SU-DHL-6 (cell line): ENCODE measurements around the gene GSE1.

Experiments
- H2AFZ ChIP-seq: fragments of 200-600 bp; sonication (generic); 2 replicates; pipeline ENCODE4 v1.6.1; 2014; ENCODE audit warnings: low read depth, mild to moderate bottlenecking, moderate library complexity, mixed read lengths, antibody characterized with exemption, low read length; ENCODE audit not compliant: severe bottlenecking
- H3F3A ChIP-seq: fragments of 200-600 bp; shearing (Covaris generic); 2 replicates; pipeline ENCODE4 v1.6.0; 2016; ENCODE audit warnings: antibody characterized with exemption, mild to moderate bottlenecking; ENCODE audit not compliant: insufficient read depth
- H3K27ac ChIP-seq: fragments of 200-600 bp; sonication (generic); 2 replicates; pipeline ENCODE4 v1.5.1; 2016; ENCODE audit warnings: low read depth, mild to moderate bottlenecking, low read length, moderate library complexity, mixed read lengths
- H3K27me3 ChIP-seq: fragments of 200-600 bp; sonication (generic), shearing (Covaris generic); 2 replicates; pipeline ENCODE4 v1.6.0; 2014; ENCODE audit warnings: mild to moderate bottlenecking, low read length
- H3K36me3 ChIP-seq: fragments of 200-600 bp; sonication (generic); 2 replicates; pipeline ENCODE4 v1.6.1; 2014; ENCODE audit warnings: mild to moderate bottlenecking, low read length, mixed read lengths
- H3K4me2 ChIP-seq: fragments of 300-600, 200-600 bp; shearing (Covaris generic), sonication (generic); 2 replicates; pipeline ENCODE4 v1.6.0; 2014; ENCODE audit warnings: low read length, low read depth, mild to moderate bottlenecking; ENCODE audit not compliant: poor library complexity, severe bottlenecking
- H3K4me3 ChIP-seq: fragments of 200-600 bp; sonication (generic); 2 replicates; pipeline ENCODE4 v1.5.1; 2014; ENCODE audit warnings: antibody characterized with exemption, low read length, mild to moderate bottlenecking, mixed read lengths; ENCODE audit not compliant: insufficient read depth, poor library complexity, severe bottlenecking
- H3K79me2 ChIP-seq: fragments of 200-600 bp; sonication (generic); 2 replicates; pipeline ENCODE4 v1.6.1; 2014; ENCODE audit warnings: mild to moderate bottlenecking, low read length, moderate library complexity; ENCODE audit not compliant: insufficient read depth
- H3K9ac ChIP-seq: fragments of 200-600 bp; sonication (generic); 2 replicates; pipeline ENCODE4 v1.7.0; 2014; ENCODE audit warnings: mild to moderate bottlenecking, low read length
- H3K9me2 ChIP-seq: fragments of 200-600 bp; sonication (generic); replicated peaks from 2 replicates; pipeline ENCODE4 v1.6.1; 2014; ENCODE audit warnings: low read length; ENCODE audit not compliant: insufficient read depth
- H3K9me3 ChIP-seq: fragments of 200-600 bp; sonication (generic); 2 replicates; pipeline ENCODE4 v1.6.1; 2014; ENCODE audit warnings: low read length, mixed read lengths; ENCODE audit not compliant: insufficient read depth
- H4K20me1 ChIP-seq: fragments of 200-600 bp; sonication (generic); 2 replicates; pipeline ENCODE4 v1.6.1; 2014; ENCODE audit warnings: low read depth, mild to moderate bottlenecking, antibody characterized with exemption, low read length, moderate library complexity, mixed read lengths
- EZH2phosphoT487 ChIP-seq: fragments of 200-600 bp; sonication (generic), shearing (Covaris generic); conservative IDR thresholded peaks from 2 replicates; pipeline ENCODE4 v1.6.1; 2018; ENCODE audit warnings: mild to moderate bottlenecking, antibody characterized with exemption, low read length, moderate library complexity, mixed read lengths
- TF ChIP-seq, protein P1 (sequence below): fragments of 200-600 bp; sonication (generic); IDR thresholded peaks from one replicate; pipeline ENCODE4 v1.5.1; 2017; ENCODE audit warnings: antibody characterized with exemption, mild to moderate bottlenecking, low read length, moderate library complexity; ENCODE audit not compliant: insufficient read depth, poor library complexity, severe bottlenecking

Gene GSE1

DNA sequence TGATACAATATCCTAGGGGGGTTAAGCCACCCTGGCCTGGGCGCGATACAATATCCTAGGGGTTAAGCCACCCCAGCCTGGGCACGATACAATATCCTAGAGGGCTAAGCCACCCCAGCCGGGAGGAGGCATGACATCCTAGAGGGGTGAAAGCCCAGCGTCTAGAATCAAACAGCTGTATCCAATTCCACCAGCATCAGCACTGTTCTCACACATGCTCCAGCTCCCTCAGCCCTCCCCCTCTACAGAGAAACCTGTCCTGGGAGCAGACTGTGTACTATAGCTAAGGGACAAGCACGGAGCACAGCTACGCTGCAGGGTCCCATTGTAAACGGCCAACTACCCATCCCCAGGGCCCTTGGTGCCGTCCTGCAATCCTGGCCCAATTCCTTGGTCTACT lies 69.4 kb downstream of the GSE1 start:
- Histone ChIP-seq H3F3A (peaks cover 23% of the 10 kb centered on the region), H3K27me3 (no peaks in the 10 kb centered on the region), H3K9me2 (no peaks in the 10 kb centered on the region), H3K27ac (no peak overlapping the region), H3K36me3 (peaks cover 14% of the 10 kb centered on the region; the same call in 1 of the 2 replicates), H3K4me3 (no peak overlapping the region), H3K9me3 (no peaks in the 10 kb centered on the region), H3K4me2 (no peak overlapping the region), H3K79me2 (peaks cover 42% of the 10 kb centered on the region), H2AFZ (no peak overlapping the region), H3K9ac (no peak overlapping the region), H4K20me1 (peaks cover 4% of the 10 kb centered on the region; the same call in 1 of the 2 replicates)
- TF ChIP-seq, protein P1, sequence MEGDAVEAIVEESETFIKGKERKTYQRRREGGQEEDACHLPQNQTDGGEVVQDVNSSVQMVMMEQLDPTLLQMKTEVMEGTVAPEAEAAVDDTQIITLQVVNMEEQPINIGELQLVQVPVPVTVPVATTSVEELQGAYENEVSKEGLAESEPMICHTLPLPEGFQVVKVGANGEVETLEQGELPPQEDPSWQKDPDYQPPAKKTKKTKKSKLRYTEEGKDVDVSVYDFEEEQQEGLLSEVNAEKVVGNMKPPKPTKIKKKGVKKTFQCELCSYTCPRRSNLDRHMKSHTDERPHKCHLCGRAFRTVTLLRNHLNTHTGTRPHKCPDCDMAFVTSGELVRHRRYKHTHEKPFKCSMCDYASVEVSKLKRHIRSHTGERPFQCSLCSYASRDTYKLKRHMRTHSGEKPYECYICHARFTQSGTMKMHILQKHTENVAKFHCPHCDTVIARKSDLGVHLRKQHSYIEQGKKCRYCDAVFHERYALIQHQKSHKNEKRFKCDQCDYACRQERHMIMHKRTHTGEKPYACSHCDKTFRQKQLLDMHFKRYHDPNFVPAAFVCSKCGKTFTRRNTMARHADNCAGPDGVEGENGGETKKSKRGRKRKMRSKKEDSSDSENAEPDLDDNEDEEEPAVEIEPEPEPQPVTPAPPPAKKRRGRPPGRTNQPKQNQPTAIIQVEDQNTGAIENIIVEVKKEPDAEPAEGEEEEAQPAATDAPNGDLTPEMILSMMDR: no peak
- no peak for TF ChIP-seq EZH2phosphoT487

DNA sequence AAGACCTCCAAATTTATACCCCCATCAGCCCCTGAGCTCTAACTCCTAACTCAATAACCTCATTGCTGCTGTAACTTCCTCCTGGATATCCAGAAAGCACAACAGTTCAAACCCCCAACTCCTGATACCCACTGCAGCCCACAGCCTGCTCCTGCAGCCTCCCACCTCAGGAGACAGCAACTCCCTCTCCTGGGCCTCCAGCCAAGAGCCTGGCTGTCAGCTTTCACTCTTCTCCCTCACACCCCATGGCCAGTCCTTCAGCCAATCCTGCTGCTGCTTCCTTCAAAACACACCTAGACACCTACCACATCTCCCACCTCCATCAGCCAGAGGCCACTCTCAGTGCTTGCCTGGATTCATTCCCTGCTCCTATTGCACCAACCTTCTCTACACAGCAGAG lies 70.2 kb downstream of the GSE1 start:
- Histone ChIP-seq H3K4me3 (no peak overlapping the region), H3K27ac (no peak overlapping the region), H3K9ac (no peak overlapping the region), H3K36me3 (peaks cover 11% of the 10 kb centered on the region; the same call in 1 of the 2 replicates), H3K9me3 (no peaks in the 10 kb centered on the region), H3K79me2 (peaks cover 50% of the 10 kb centered on the region), H4K20me1 (peaks cover 4% of the 10 kb centered on the region; the same call in 1 of the 2 replicates), H3K4me2 (no peak overlapping the region), H2AFZ (no peak overlapping the region), H3K9me2 (no peaks in the 10 kb centered on the region), H3F3A (peaks cover 32% of the 10 kb centered on the region), H3K27me3 (no peaks in the 10 kb centered on the region)
- TF ChIP-seq EZH2phosphoT487: no peak
- TF ChIP-seq, protein P1: no peak

DNA sequence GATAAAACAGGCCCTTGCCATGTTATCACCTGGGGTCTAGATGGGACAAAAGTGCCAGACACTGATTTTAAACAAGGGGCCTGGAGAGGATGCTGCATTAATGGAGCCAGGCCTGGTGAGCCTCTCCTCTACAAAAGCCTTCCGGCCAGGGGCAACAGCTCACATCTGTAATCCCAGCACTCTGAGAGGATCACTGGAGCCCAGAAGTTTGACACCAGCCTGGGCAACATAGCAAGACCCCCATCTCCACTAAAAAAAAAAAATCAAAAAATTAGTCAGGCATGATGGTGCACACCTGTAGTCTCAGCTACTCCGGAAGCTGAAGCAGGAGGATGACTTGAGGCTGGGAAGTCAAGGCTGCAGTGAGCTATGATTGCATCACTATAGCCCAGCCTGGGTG lies 72.1 kb downstream of the GSE1 start:
- H3K4me3 ChIP-seq: no peak overlapping the region
- H3K9me3 ChIP-seq: no peaks in the 10 kb centered on the region
- peaks cover 32% of the 10 kb centered on the region for H3F3A ChIP-seq
- H2AFZ ChIP-seq: no peak overlapping the region
- H3K27ac ChIP-seq: peak overlapping the region; percentile 77
- TF ChIP-seq EZH2phosphoT487: no peak
- TF ChIP-seq, protein P1: no peak
- H3K4me2 ChIP-seq: no peak overlapping the region
- no peaks in the 10 kb centered on the region for H3K9me2 ChIP-seq
- 0 out of 2 replicates have a peak, but pooled peaks cover 4% of the 10 kb centered on the region for H4K20me1 ChIP-seq
- no peaks in the 10 kb centered on the region for H3K27me3 ChIP-seq
- peaks cover 52% of the 10 kb centered on the region for H3K79me2 ChIP-seq
- peaks cover 7% of the 10 kb centered on the region; the same call in 1 of the 2 replicates for H3K36me3 ChIP-seq
- H3K9ac ChIP-seq: no peak overlapping the region
